ENCODE data around the gene MRPL28. TPM values are rescaled to one million over a fixed set of nuclear protein-coding genes. Genes with fewer than 3 reads are reported as not detected.
A peak's percentile ranks its signal among the peaks of the same experiment; 100 is the strongest.
"Not testable (repeated sequence)": the region's sequence is repeated elsewhere in the genome, so short reads cannot be mapped to it uniquely, and the experiment has no call there.

Gene MRPL28
- total and polyA plus RNA-seq, 2 donors (not counting 1 experiment from before 2014, with no cell fraction given): 65.2 to 86.5 TPM

DNA sequence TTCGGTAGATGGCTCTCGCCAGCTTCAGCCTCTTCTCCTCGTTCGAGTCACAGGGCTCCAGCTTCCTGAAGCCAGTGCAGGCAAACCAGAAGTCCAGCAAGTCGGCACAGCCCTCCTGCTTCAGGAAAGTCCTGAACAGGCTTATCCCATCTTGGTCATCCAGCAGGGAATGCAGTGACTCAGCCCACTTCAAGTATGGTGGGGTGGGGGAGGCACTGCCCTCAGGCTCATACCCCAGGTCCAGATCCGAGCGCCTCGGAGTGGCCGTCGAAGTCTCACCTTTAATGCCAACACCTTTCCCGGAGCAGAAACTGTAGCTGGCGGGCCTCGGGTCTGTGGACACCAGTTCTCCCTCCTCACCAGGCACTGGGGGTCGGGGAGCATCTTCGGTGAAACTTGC, 23.8 kb downstream of the MRPL28 start:
- H3K79me2 ChIP-seq (ENCODE audit: control insufficient read depth, insufficient read depth, low read length): peaks cover 46% of the 10 kb centered on the region
- H3K9me3 ChIP-seq (ENCODE audit: control insufficient read depth, insufficient read depth, low read depth, low read length): no peaks in the 10 kb centered on the region
- H3K4me2 ChIP-seq (ENCODE audit: extremely low read depth, insufficient read depth, low read length): no peak overlapping the region
- no peak overlapping the region for H3K27ac ChIP-seq (ENCODE audit: insufficient read depth, low read length)
- H3K9ac ChIP-seq (ENCODE audit: insufficient read depth, low read length): no peak overlapping the region
- peaks cover 4% of the 10 kb centered on the region for H3K4me1 ChIP-seq (ENCODE audit: control insufficient read depth, extremely low read depth, insufficient read depth, low read length)
- H4K20me1 ChIP-seq (ENCODE audit: control insufficient read depth, extremely low read depth, insufficient read depth, low read length): no peaks in the 10 kb centered on the region
- H3K36me3 ChIP-seq (ENCODE audit: control insufficient read depth, insufficient read depth, low read length): peaks cover 6% of the 10 kb centered on the region
- no peaks in the 10 kb centered on the region for H3K27me3 ChIP-seq (ENCODE audit: control insufficient read depth, insufficient read depth, low read length)
- TF ChIP-seq, protein P1, sequence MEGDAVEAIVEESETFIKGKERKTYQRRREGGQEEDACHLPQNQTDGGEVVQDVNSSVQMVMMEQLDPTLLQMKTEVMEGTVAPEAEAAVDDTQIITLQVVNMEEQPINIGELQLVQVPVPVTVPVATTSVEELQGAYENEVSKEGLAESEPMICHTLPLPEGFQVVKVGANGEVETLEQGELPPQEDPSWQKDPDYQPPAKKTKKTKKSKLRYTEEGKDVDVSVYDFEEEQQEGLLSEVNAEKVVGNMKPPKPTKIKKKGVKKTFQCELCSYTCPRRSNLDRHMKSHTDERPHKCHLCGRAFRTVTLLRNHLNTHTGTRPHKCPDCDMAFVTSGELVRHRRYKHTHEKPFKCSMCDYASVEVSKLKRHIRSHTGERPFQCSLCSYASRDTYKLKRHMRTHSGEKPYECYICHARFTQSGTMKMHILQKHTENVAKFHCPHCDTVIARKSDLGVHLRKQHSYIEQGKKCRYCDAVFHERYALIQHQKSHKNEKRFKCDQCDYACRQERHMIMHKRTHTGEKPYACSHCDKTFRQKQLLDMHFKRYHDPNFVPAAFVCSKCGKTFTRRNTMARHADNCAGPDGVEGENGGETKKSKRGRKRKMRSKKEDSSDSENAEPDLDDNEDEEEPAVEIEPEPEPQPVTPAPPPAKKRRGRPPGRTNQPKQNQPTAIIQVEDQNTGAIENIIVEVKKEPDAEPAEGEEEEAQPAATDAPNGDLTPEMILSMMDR (conservative IDR thresholded peaks at IDR 0.05 in 1 of 2, IDR thresholded peaks at IDR 0.05 in 1 of 2; ENCODE audit: low read depth in 1 of 2, low read length in 2 of 2): no peak
- TF ChIP-seq EZH2 (IDR thresholded peaks at IDR 0.05; ENCODE audit: low read length, missing control alignments): no peak
- H2AFZ ChIP-seq (ENCODE audit: low read length): no peak overlapping the region
- DNase-seq (ENCODE audit: low read depth in 2 of 2): peak in 1 of 2 donors; percentile 77
- H3K4me3 ChIP-seq (replicated peaks in 1 of 4; ENCODE audit: control extremely low read depth in 1 of 4, insufficient read depth in 1 of 4, low read depth in 3 of 4, low read length in 4 of 4): no peak overlapping the region

GRCh38 chr16:345772-346171, 24.6 kb downstream of the MRPL28 start:
- H3K79me2 ChIP-seq (ENCODE audit: control insufficient read depth, insufficient read depth, low read length): peaks cover 44% of the 10 kb centered on the region
- peaks cover 4% of the 10 kb centered on the region for H3K4me1 ChIP-seq (ENCODE audit: control insufficient read depth, extremely low read depth, insufficient read depth, low read length)
- no peaks in the 10 kb centered on the region for H4K20me1 ChIP-seq (ENCODE audit: control insufficient read depth, extremely low read depth, insufficient read depth, low read length)
- H3K9me3 ChIP-seq (ENCODE audit: control insufficient read depth, insufficient read depth, low read depth, low read length): no peaks in the 10 kb centered on the region
- no peak for DNase-seq (ENCODE audit: low read depth in 2 of 2)
- H3K9ac ChIP-seq (ENCODE audit: insufficient read depth, low read length): no peak overlapping the region
- peaks cover 6% of the 10 kb centered on the region for H3K36me3 ChIP-seq (ENCODE audit: control insufficient read depth, insufficient read depth, low read length)
- TF ChIP-seq, protein P1 (conservative IDR thresholded peaks at IDR 0.05 in 1 of 2, IDR thresholded peaks at IDR 0.05 in 1 of 2; ENCODE audit: low read depth in 1 of 2, low read length in 2 of 2): no peak
- no peak for TF ChIP-seq EZH2 (IDR thresholded peaks at IDR 0.05; ENCODE audit: low read length, missing control alignments)
- H3K4me3 ChIP-seq (replicated peaks in 1 of 4; ENCODE audit: control extremely low read depth in 1 of 4, insufficient read depth in 1 of 4, low read depth in 3 of 4, low read length in 4 of 4): no peak overlapping the region
- H3K27ac ChIP-seq (ENCODE audit: insufficient read depth, low read length): no peak overlapping the region
- H3K27me3 ChIP-seq (ENCODE audit: control insufficient read depth, insufficient read depth, low read length): no peaks in the 10 kb centered on the region
- H3K4me2 ChIP-seq (ENCODE audit: extremely low read depth, insufficient read depth, low read length): no peak overlapping the region
- no peak overlapping the region for H2AFZ ChIP-seq (ENCODE audit: low read length)

GRCh38 chr16:342455-343213, 27.7 kb downstream of the MRPL28 start:
- Histone ChIP-seq H3K9ac (ENCODE audit: insufficient read depth, low read length) (no peak overlapping the region), H4K20me1 (ENCODE audit: control insufficient read depth, extremely low read depth, insufficient read depth, low read length) (no peaks in the 10 kb centered on the region), H3K79me2 (ENCODE audit: control insufficient read depth, insufficient read depth, low read length) (peaks cover 30% of the 10 kb centered on the region), H3K9me3 (ENCODE audit: control insufficient read depth, insufficient read depth, low read depth, low read length) (no peaks in the 10 kb centered on the region), H3K27me3 (ENCODE audit: control insufficient read depth, insufficient read depth, low read length) (no peaks in the 10 kb centered on the region), H3K4me3 (replicated peaks in 1 of 4; ENCODE audit: control extremely low read depth in 1 of 4, insufficient read depth in 1 of 4, low read depth in 3 of 4, low read length in 4 of 4) (no peak overlapping the region), H3K36me3 (ENCODE audit: control insufficient read depth, insufficient read depth, low read length) (peaks cover 4% of the 10 kb centered on the region), H3K27ac (ENCODE audit: insufficient read depth, low read length) (no peak overlapping the region), H3K4me2 (ENCODE audit: extremely low read depth, insufficient read depth, low read length) (no peak overlapping the region), H2AFZ (ENCODE audit: low read length) (no peak overlapping the region), H3K4me1 (ENCODE audit: control insufficient read depth, extremely low read depth, insufficient read depth, low read length) (no peaks in the 10 kb centered on the region)
- TF ChIP-seq, protein P1 (conservative IDR thresholded peaks at IDR 0.05 in 1 of 2, IDR thresholded peaks at IDR 0.05 in 1 of 2; ENCODE audit: low read depth in 1 of 2, low read length in 2 of 2): no peak
- TF ChIP-seq EZH2 (IDR thresholded peaks at IDR 0.05; ENCODE audit: low read length, missing control alignments): no peak
- DNase-seq (ENCODE audit: low read depth in 2 of 2): no peak

- peaks cover 28% of the 10 kb centered on the region for H3K79me2 ChIP-seq (ENCODE audit: control insufficient read depth, insufficient read depth, low read length)
Measured at GRCh38 chr16:341974-342336, 28.4 kb downstream of the MRPL28 start.

More at GRCh38 chr16:341974-342336, 28.4 kb downstream of the MRPL28 start:
- DNase-seq (ENCODE audit: low read depth in 2 of 2); H2AFZ ChIP-seq (ENCODE audit: low read length); H3K4me2 ChIP-seq (ENCODE audit: extremely low read depth, insufficient read depth, low read length); H3K9me3 ChIP-seq (ENCODE audit: control insufficient read depth, insufficient read depth, low read depth, low read length); H3K9ac ChIP-seq (ENCODE audit: insufficient read depth, low read length); H3K27me3 ChIP-seq (ENCODE audit: control insufficient read depth, insufficient read depth, low read length); H3K4me3 ChIP-seq (replicated peaks in 1 of 4; ENCODE audit: control extremely low read depth in 1 of 4, insufficient read depth in 1 of 4, low read depth in 3 of 4, low read length in 4 of 4); H3K4me1 ChIP-seq (ENCODE audit: control insufficient read depth, extremely low read depth, insufficient read depth, low read length); H3K36me3 ChIP-seq (ENCODE audit: control insufficient read depth, insufficient read depth, low read length); H3K27ac ChIP-seq (ENCODE audit: insufficient read depth, low read length); H4K20me1 ChIP-seq (ENCODE audit: control insufficient read depth, extremely low read depth, insufficient read depth, low read length): not testable (repeated sequence)

All from fibroblast of lung (primary cell).